ENCODE data around the gene TMEM259. TPM values are rescaled to one million over a fixed set of nuclear protein-coding genes. Genes with fewer than 3 reads are reported as not detected.

Gene TMEM259
- total and polyA plus RNA-seq, 2 of the 13 experiments (the other 11 are each of a cell fraction or from before 2014, with no cell fraction given) = 64.7 to 164 TPM

- TF ChIP-seq SMC3 (IDR thresholded peaks at IDR 0.05; ENCODE audit: low read length) (no peak), ZNF33B (CRISPR knock-in tag; IDR thresholded peaks at IDR 0.05) (0 out of 2 replicates have a peak, but pooled peaks have one; percentile 76), ZBTB49 (CRISPR knock-in tag; IDR thresholded peaks at IDR 0.05; ENCODE audit: borderline replicate concordance) (no peak), ZNF512B (CRISPR knock-in tag; IDR thresholded peaks at IDR 0.05; ENCODE audit: borderline replicate concordance) (no peak), REL (CRISPR knock-in tag; conservative IDR thresholded peaks at IDR 0.05) (no peak), ZSCAN25 (CRISPR knock-in tag; IDR thresholded peaks at IDR 0.05) (peak; percentile 55; the same call in 1 of the 2 replicates), TBP (CRISPR knock-in tag; IDR thresholded peaks at IDR 0.05) (no peak), ZNF766 (CRISPR knock-in tag; IDR thresholded peaks at IDR 0.05; ENCODE audit: borderline replicate concordance) (no peak), IRF9 (CRISPR knock-in tag; IDR thresholded peaks at IDR 0.05; ENCODE audit: borderline replicate concordance) (no peak), TMF1 (CRISPR knock-in tag; IDR thresholded peaks at IDR 0.05; ENCODE audit: low read depth) (no peak), SNAI1 (CRISPR knock-in tag; IDR thresholded peaks at IDR 0.05; ENCODE audit: borderline replicate concordance) (no peak), ZNF737 (CRISPR knock-in tag; IDR thresholded peaks at IDR 0.05; ENCODE audit: borderline replicate concordance) (no peak), CENPBD1 (CRISPR knock-in tag; IDR thresholded peaks at IDR 0.05; ENCODE audit: borderline replicate concordance, low read depth) (no peak), ZNF329 (CRISPR knock-in tag; IDR thresholded peaks at IDR 0.05; ENCODE audit: low read depth) (no peak), ERF (CRISPR knock-in tag; IDR thresholded peaks at IDR 0.05) (peak; percentile 22; the same call in 1 of the 2 replicates), WIZ (CRISPR knock-in tag; IDR thresholded peaks at IDR 0.05) (no peak)
- TF ChIP-seq, protein P1, sequence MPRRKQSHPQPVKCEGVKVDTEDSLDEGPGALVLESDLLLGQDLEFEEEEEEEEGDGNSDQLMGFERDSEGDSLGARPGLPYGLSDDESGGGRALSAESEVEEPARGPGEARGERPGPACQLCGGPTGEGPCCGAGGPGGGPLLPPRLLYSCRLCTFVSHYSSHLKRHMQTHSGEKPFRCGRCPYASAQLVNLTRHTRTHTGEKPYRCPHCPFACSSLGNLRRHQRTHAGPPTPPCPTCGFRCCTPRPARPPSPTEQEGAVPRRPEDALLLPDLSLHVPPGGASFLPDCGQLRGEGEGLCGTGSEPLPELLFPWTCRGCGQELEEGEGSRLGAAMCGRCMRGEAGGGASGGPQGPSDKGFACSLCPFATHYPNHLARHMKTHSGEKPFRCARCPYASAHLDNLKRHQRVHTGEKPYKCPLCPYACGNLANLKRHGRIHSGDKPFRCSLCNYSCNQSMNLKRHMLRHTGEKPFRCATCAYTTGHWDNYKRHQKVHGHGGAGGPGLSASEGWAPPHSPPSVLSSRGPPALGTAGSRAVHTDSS (CRISPR knock-in tag; conservative IDR thresholded peaks at IDR 0.05) = no peak
- TF ChIP-seq, protein P2, sequence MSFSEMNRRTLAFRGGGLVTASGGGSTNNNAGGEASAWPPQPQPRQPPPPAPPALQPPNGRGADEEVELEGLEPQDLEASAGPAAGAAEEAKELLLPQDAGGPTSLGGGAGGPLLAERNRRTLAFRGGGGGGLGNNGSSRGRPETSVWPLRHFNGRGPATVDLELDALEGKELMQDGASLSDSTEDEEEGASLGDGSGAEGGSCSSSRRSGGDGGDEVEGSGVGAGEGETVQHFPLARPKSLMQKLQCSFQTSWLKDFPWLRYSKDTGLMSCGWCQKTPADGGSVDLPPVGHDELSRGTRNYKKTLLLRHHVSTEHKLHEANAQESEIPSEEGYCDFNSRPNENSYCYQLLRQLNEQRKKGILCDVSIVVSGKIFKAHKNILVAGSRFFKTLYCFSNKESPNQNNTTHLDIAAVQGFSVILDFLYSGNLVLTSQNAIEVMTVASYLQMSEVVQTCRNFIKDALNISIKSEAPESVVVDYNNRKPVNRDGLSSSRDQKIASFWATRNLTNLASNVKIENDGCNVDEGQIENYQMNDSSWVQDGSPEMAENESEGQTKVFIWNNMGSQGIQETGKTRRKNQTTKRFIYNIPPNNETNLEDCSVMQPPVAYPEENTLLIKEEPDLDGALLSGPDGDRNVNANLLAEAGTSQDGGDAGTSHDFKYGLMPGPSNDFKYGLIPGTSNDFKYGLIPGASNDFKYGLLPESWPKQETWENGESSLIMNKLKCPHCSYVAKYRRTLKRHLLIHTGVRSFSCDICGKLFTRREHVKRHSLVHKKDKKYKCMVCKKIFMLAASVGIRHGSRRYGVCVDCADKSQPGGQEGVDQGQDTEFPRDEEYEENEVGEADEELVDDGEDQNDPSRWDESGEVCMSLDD (CRISPR knock-in tag; IDR thresholded peaks at IDR 0.05; ENCODE audit: borderline replicate concordance) = no peak
Measured at GRCh38 chr19:993361-993830, 27.5 kb downstream of the TMEM259 start (continued).

Data from HepG2 (cell line).